Hindlimb muscle (tissue), 1 donor: ENCODE data around the gene ATF6B. TPM values are rescaled to one million over a fixed set of nuclear protein-coding genes. Genes with fewer than 3 reads are reported as not detected.
"Not testable (repeated sequence)": the region's sequence is repeated elsewhere in the genome, so short reads cannot be mapped to it uniquely, and the experiment has no call there.

Experiments used
- DNase-seq: peaks from one replicate; pipeline ENCODE4 v3.0.0-alpha.2; 2013
- polyA plus RNA-seq: library from polyadenylated mRNA; unstranded; fragments of 120-200 nt; gene quantifications from one replicate; pipeline ENCODE4 v1.2.1, GENCODE V29; 2013; ENCODE audit not compliant: insufficient read length

ATF6B gene
- polyA plus RNA-seq, 1 donor, result 49.0 TPM

DNA sequence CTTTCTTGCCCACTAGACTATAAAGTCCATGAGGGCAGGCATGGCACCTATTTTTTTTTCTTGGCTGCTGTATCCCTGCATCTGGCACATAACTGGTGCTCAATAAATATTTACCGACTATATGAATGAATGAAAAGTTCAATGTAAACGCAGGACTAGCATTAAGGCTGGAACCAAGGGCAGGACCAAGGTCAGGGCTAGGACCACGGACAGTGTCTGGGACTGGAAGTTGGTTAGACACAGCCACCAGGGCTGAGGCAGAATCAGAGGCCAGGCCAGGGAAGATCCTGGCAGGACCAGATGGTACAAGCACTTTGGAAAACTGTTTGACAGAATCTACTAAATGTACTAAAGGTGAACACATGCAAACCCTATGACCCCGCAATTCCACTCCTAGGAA lies 22.6 kb downstream of the ATF6B start:
- no peak for DNase-seq

DNA sequence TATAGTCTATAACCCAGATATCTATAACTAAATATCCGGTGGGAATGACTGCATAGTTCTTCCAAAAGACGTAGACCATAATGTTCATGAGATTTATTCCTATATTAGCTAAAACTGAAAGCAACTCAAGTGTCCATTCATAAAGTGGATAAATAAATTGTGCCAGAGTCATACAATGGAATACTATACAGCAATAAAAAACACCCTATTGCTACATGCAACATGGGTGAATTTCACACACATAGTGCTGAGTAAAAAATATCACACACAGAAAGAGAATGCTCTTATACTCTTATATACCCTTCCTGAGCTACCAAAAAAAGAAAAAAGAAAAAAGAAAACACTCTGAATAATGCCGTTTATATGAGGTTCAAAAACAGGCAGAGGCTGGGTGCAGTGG lies 25.8 kb downstream of the ATF6B start:
- DNase-seq, result no peak

- not testable (repeated sequence) for DNase-seq
Measured at GRCh38 chr6:32100251-32100650, 27.8 kb downstream of the ATF6B start.

GRCh38 chr6:32097364-32097763 lies 30.7 kb downstream of the ATF6B start:
- DNase-seq, result no peak

- DNase-seq, result no peak
Measured at GRCh38 chr6:32096394-32097258, 31.4 kb downstream of the ATF6B start.

DNA sequence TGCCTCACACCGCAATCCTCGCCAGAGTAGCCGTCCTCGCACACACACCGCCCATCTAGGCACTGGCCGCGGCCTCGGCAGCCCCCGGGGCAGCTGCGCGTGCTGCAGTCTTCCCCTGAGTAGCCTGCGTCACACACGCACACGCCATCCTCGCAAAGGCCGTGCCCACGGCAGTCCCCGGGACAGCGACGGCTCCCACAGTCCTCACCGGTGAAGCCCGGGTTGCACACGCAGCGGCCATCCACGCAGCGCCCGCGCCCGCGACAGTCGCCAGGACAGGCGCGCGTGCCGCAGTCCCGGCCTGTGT lies 32.0 kb downstream of the ATF6B start:
- DNase-seq, result no peak

DNA sequence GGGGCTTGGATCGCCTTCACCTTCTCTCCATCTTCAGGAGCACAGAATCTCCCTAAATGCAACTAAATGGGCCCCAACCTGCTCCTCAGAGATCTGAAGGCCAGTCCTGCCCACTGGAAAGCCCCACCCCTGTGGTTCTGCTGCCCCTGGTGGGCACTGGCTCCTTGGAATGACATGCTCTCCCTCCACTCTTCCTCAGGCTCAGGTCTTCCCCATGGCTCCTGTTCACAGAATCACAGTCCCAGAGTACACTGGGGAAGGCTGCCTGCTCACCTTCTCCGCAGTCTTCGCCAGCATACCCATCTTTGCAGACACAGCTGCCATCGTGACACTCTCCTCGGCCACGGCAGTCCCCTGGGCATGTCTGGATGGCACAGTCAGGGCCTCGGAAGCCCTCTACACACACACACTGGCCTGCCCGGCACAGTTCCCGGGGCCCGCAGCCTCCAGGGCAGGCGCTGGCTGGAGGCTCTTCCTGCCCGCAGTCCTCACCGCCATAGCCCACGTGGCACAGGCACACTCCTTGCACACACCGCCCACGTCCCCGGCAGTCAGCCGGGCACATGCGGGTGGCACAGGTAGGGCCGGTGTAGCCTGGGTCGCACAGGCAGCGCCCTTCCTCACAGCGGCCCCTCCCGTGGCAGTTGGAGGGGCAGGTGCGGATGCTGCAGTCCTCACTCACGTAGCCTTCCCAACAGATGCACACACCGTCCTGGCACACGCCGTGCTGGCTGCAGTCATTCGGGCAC lies 32.5 kb downstream of the ATF6B start:
- no peak for DNase-seq

- DNase-seq, result no peak
Measured at GRCh38 chr6:32092760-32093497, 35.1 kb downstream of the ATF6B start.

DNA sequence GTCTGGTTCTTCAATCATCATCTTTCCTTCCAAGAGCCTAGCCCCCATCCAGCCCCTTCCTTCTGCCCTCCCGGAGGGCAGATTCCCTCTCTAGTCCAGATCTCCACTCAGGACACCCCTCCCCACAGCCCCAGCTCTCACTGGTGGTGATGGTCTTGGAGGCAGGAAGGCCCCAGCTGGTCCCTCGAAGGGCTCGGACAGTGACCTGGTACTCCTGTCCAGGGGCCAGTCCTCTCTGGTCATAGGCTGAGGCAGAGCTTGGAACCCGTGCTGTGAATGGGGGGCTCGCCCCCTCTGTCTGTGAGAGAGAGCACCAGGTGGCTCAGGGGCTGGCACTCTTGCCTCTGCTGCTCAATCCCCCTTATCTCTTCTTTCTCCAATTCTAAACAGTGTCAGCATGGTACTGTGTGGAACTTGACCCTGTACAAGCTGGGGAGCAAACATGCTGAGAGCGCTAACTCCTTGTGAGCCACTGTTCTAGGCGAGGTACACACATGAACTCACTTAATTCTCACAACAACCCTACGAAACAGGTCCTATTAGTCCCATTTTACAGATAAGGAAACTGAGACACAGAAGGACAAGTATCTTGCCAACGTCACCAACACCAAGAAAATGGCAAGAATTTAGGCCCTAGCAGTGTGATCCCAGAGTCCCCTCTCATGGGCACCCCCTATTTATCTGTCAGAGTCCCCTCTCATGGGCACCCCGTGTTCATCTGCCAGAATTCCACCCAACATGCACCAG lies 38.8 kb downstream of the ATF6B start:
- DNase-seq, result no peak

GRCh38 chr6:32088487-32089049 lies 39.5 kb downstream of the ATF6B start:
- no peak for DNase-seq

GRCh38 chr6:32087574-32088486 lies 40.2 kb downstream of the ATF6B start:
- peak; percentile 77 for DNase-seq

GRCh38 chr6:32086661-32087573 lies 41.1 kb downstream of the ATF6B start:
- no peak for DNase-seq

DNA sequence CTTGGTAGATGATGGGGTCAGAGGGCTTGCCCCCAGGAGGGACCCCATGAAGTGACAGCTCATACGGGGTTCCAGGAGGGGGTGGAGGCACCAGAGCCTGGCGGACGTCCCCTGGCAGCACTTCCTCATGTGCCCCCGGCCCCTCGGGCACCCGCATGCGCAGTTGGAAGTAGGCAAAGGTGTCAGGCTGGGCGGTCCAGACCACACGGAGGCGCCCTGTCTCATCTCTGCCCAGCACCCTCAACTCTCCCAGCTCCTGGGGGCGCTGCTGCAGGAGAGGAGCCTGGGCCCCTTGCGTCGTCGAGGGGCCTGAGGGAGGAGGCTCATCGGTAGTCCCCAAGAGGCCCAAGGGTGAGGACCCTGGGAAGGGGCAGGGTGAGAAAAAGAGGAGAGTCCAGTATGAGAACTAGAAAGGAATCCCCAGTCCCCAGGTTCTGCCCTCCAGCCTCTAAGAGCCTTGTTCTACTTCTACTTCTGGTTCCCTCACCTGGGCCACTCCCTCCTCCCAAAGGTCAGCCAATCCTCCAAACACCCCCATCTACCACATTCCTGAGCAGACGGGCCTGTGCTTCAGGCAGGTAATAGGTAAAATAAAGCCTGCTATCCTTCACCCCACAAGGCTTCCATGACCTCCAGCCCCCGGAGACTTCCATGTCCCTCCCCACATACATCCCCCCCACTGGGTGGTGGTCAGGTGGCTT lies 42.1 kb downstream of the ATF6B start:
- DNase-seq, result no peak

DNA sequence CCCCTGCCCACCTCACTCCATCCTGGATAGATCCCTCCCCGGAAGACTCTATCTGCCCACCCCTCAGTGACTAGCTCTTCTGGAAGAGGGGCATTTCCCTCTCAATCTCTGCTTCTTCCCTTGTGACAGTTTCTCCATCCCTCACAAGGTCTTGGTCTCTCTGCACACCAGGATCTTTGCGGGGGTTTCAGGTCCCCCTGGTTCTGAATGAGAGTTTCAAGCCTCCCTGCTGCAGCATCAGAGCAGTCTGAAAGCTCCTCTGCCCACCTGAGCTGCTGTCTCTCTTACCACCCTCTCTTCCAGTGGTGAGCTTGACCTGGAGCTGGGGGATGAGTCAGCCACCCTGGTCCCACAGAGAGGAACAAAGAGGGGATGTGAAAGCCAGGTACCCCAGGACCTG lies 43.3 kb downstream of the ATF6B start:
- no peak for DNase-seq

GRCh38 chr6:32083812-32084768 lies 44.0 kb downstream of the ATF6B start:
- no peak for DNase-seq

DNA sequence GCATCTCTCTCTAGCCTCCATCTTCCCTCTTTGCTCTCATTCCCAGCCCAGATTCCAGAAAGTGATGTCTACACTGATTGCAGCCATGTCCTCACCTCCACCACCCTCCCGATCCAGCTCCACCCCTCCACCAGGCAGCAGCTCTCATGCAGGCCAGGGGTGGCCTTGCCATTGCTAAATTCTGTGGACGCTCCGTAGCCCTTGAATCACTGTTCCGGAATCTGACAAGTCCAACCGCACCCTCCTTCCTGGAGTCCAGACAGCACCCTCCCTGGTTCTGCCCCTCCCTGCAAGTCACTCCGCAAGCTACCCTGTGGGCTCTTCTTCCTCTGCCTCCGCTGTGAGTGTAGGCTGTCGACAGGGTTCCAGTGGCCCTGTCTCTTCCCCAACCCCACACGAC lies 45.1 kb downstream of the ATF6B start:
- DNase-seq, result no peak

DNA sequence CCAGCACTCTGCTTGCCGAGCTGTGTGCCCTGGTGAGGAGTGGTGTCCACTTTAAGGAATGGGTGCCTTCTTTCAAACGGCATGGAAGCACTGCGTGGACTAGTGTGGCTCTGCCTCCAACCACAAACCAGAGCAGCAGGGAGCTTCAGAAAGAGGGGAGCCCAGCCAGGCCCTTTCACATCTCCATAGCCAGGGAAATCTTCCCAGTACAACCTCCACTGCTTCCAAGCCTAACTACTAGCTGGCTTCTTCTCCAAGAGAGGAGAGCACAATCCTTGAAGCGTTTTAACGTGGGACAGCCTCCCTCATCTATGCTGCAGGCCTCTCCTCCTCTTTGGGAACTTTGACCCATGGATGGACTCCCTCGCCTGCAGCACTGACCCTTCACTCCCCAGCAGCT lies 45.6 kb downstream of the ATF6B start:
- peak; percentile 68 for DNase-seq
